GM18505 (cell line): ENCODE results near the gene KLHL40.

Experiments
- ATAC-seq: cut with Tn5 transposase; IDR thresholded peaks from one replicate; pipeline ENCODE4 v1.9.1; 2021; ENCODE audit not compliant: unreplicated experiment
- POLR2A ChIP-seq: IDR thresholded peaks from 4 replicates; pipeline ENCODE4 v1.6.1; 2011; ENCODE audit warnings: borderline replicate concordance; ENCODE audit not compliant: insufficient read depth, insufficient read length; ENCODE audit errors: extremely low read depth

KLHL40 gene, protein sequence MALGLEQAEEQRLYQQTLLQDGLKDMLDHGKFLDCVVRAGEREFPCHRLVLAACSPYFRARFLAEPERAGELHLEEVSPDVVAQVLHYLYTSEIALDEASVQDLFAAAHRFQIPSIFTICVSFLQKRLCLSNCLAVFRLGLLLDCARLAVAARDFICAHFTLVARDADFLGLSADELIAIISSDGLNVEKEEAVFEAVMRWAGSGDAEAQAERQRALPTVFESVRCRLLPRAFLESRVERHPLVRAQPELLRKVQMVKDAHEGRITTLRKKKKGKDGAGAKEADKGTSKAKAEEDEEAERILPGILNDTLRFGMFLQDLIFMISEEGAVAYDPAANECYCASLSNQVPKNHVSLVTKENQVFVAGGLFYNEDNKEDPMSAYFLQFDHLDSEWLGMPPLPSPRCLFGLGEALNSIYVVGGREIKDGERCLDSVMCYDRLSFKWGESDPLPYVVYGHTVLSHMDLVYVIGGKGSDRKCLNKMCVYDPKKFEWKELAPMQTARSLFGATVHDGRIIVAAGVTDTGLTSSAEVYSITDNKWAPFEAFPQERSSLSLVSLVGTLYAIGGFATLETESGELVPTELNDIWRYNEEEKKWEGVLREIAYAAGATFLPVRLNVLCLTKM

DNA sequence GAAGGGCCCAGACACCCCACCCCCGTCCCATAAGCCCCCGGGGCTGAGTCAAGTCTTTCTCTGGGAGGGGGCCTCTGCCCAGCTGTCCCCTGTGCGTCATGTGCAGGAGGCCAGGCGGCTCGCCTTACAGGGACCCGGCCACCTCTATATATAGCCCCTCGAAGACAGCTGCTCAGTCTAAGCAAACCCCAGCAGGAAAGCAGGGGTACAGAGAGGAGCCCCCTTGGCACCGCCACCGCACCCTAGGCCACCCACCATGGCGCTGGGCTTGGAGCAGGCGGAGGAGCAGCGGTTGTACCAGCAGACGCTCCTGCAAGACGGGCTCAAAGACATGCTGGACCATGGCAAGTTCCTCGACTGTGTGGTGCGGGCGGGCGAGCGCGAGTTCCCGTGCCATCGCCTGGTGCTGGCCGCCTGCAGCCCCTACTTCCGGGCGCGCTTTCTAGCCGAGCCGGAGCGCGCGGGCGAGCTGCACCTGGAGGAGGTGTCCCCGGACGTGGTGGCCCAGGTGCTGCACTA lies at the start of gene KLHL40:
Gene KLHL40 (plus strand): TSS at position 175 of the 519 bp plus-strand sequence. CDS start 82 bp downstream, at position 257.
- no peak for TF ChIP-seq POLR2A
- no peak for ATAC-seq

DNA sequence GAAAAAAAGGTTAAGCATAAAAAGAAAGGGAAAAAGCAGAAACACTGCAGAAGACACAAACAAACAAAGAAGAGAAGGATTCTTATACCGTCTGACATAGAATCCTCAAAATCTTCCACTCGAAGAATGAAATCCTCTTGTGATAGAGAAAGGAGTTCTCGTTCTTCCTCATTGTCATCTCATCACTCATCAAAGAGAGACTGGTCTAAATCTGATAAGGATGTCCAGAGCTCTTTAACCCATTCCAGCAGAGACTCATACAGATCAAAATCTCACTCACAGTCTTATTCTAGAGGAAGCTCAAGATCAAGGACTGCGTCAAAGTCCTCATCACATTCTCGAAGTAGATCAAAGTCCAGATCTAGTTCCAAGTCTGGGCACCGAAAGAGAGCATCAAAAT lies 48.3 kb upstream of the KLHL40 start:
- TF ChIP-seq POLR2A: no peak
- no peak for ATAC-seq

DNA sequence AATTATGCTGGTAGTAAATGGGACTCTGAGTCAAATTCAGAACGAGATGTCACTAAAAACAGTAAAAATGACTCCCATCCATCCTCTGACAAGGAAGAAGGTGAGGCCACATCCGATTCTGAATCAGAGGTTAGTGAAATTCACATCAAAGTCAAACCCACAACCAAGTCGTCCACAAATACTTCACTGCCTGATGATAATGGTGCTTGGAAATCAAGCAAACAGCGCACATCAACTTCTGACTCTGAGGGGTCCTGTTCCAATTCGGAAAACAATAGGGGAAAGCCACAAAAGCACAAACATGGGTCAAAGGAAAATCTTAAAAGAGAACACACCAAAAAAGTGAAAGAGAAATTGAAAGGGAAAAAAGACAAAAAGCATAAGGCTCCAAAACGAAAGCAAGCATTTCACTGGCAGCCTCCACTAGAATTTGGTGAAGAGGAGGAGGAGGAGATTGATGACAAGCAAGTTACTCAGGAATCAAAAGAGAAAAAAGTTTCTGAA lies 46.9 kb upstream of the KLHL40 start:
- no peak for ATAC-seq

DNA sequence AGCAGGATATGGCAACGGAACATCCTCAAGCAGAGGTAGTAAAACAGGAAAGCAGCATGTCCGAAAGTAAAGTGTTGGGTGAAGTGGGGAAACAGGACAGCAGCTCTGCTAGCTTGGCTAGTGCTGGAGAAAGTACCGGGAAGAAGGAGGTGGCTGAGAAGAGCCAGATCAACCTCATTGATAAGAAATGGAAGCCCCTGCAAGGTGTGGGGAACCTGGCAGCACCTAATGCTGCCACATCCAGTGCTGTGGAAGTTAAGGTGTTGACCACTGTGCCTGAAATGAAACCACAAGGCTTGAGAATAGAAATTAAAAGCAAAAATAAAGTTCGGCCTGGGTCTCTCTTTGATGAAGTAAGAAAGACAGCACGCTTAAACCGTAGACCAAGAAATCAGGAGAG lies 46.1 kb upstream of the KLHL40 start:
- no peak for ATAC-seq
- no peak for TF ChIP-seq POLR2A

More for the DNA sequence above, 46.9 kb upstream of the KLHL40 start:
- TF ChIP-seq POLR2A: no peak

DNA sequence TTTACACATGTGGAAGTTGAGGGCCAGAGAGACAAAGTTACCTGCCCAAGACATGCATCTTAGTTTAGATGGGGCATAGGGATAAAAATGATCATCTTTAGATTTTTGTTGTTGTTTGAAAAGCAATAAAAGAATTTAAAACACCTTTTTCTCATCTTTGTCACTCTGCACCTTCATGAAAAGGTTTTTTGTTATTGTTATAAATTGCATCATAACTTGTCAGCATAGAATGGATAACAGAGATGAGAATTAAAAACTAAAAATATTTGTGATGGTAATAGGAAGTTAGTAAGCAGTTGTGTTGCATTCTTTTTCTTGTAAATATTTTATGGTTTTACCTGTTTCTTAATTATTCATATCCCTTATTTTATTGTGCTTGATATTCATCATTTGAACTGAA lies 45.2 kb upstream of the KLHL40 start:
- no peak for TF ChIP-seq POLR2A
- no peak for ATAC-seq

DNA sequence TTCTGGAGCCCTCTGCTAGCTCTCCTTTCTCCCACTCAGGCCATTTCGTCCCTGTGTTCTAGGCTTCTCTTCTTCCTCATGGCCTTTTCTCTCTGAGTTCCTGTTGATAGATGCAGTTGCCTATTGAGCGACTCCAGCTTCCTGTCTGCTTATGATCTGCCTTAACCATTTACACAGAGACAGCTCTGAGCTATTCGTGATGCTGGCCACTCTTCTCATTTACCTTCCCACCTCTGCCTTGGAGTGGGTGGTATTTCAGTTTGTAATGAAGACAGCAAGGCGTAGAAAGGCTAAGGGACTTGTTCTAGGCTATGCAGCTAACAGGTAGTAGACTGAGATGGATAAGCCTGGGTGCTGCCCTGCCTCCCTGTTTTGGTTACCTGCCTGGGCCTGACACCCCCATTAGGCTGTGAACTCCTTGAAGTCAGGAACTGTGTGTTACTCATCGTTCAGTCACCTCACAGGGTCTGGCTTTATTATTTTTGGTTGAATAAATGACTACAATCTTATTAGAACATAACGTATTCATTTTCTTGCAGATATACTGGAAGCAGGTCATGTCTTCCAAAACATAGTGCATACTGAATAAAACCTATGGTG lies 44.5 kb upstream of the KLHL40 start:
- TF ChIP-seq POLR2A: no peak
- no peak for ATAC-seq

DNA sequence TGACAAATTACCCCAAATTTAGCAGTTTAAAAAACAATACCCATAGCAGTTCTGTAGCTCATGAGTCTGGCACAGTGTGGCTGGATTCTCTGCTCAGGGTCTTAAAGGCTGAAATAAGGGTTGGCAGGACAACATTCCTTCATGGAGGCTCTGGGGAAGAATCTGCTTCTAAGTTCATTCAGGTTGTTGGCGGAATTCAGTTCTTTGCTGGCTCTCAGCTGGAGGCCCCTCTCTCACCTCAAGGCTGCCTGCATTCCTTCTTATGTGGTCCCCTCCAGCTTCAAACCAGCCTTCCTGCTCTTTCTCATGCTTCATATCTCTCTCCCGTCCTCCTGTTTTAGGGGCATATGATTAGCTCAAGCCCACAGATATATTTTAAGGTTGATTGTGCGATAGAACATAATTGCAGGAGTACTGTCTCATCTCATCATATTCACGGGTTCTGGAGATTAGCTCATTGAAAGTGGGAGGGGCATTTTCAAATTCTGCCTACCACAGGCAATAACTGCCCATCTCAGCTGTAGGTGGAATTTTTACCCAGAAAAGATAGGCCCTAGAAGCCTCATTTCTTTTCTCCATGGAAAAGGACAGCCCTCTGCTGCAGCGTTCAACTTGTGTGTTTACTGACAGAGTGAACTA lies 37.4 kb upstream of the KLHL40 start:
- no peak for ATAC-seq
- no peak for TF ChIP-seq POLR2A

DNA sequence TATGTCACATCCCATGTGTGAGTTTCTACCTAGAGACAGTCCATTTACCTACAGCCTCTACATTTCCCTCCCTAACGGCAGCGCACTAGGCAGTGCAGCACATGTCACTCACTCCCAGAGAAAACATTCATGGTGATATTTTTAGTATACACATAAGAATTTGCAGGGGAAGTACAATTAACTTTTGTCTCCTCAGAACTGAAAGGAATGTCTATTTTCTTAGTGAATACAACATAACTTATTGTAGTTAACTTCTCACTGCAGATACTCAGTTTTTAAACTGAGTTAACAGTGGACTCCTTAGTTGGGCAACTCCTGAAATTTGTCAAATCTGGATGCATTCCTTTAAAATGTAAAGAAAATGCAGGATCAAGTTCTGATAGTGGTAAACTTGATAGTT lies 36.3 kb upstream of the KLHL40 start:
- ATAC-seq: no peak

DNA sequence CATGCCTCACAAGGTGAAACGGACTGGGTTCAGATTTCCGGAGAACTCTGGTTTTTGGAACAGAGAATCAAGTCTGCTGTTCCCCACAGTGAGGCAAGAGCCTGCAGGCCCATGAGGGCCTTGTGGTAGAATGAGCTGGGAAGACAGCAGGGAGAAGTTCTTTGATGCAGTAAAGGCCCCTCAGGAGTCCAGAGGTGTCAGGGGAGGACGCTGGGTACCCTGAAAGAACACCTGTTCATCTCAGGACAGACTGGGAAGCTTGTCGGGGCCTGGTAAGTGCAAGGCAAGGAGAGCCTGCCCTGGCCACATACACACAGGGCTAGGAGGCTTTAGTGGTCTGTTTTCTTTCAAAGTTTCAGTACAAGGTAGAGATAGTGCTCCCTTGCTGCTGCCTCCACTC lies 35.6 kb upstream of the KLHL40 start:
- no peak for ATAC-seq
- no peak for TF ChIP-seq POLR2A

More for the DNA sequence above, 36.3 kb upstream of the KLHL40 start:
- TF ChIP-seq POLR2A: no peak

DNA sequence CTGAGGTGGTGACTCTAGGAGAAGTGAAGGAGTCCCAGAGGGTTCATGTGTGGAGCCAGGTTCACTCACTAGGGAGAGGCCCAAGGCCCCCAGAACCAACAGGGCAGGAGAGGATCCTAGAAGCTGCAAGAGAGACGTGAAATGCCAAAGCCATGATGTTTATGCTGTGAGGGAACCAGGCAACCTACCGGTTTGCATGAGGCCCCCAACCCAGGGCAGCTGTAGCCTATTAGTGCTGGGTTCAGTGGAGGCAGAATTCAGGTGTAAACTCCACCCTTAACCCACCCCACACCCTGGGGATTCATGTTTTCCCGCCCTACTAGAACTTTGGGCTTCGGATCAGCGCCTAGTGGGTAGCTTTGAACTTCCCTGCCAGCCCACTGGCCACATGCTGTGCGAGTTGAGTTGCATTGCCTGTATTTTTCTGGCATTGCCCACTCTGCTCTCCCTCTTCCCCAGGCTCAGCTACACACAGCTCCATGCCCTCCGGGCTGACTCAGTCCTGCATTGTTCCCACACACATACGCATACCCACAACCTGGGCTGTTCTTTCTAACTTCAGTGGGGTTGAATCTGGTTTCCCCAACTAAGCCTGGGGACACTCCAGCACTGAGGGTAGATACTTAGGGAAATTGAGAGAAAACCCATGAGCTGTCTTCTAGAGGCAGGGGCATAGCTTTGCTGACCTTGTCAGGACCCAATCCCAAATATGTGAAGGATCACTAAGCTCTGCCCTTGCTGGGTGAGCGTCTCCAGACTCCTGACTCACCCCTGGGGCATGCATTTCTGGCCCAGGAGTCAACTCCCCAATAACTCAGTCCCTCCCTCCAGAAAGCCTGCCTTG lies 33.9 kb upstream of the KLHL40 start:
- TF ChIP-seq POLR2A: no peak
- ATAC-seq: no peak

DNA sequence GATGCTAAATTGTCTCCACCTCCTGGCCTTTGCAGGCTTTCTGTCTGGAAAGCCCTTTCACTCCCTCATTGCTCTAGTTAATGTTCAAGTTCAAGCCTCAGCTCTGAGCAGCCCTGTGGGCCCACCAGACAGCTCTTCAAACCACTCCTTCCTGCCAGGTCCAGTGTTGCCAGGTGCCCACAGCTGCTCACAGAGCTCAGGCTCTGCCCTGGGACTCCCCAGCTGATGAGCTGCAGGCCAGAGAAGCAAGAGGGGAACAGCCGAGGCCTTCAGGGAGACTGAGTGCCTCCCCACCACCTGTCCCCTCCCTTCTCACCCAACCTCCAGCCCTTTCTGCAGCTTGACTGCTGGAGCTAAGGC lies 33.1 kb upstream of the KLHL40 start:
- ATAC-seq: no peak
- TF ChIP-seq POLR2A: no peak

DNA sequence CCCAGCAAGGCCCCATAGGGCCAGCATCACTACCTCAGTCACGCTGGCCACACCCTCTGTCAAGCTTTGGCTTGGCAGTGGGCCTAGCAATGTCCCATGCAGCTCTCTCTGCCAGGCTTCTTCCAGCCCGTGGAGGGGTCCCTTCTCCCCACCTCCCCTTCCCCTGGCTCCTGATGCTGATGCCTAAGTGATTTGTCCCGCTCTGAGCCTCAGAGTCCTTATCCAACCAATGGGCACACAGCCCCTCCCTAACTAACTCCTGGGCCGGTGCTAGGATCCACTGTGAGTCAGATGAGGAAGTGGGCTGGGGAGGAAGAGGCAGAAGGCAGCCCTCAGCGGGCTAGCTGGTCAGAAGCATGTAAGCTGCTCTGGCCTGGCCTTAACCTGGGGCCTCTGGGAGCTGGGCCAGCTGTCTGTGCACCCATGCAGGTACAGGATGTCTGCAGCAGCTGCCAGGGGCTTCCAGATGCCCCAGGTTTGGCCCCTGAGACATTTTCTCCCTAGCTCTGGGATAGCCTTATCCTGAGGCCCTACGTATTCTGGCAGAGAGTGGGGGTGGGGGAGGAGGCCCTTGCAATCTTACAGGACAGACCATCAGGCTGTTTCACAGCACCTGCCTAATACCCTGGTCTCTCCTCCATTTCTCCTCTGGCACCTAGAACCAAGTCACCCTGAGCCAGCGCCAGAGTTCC lies 32.6 kb upstream of the KLHL40 start:
- ATAC-seq: peak; percentile 67
- peak; percentile 14 for TF ChIP-seq POLR2A
